NCI-H1092 (cell line): ENCODE results near the gene CYP4B1.

Source experiments
- DNase-seq: peaks from one replicate; lab custom pipeline; 2025; lab: John Stamatoyannopoulos, UW

The CYP4B1 gene

DNA sequence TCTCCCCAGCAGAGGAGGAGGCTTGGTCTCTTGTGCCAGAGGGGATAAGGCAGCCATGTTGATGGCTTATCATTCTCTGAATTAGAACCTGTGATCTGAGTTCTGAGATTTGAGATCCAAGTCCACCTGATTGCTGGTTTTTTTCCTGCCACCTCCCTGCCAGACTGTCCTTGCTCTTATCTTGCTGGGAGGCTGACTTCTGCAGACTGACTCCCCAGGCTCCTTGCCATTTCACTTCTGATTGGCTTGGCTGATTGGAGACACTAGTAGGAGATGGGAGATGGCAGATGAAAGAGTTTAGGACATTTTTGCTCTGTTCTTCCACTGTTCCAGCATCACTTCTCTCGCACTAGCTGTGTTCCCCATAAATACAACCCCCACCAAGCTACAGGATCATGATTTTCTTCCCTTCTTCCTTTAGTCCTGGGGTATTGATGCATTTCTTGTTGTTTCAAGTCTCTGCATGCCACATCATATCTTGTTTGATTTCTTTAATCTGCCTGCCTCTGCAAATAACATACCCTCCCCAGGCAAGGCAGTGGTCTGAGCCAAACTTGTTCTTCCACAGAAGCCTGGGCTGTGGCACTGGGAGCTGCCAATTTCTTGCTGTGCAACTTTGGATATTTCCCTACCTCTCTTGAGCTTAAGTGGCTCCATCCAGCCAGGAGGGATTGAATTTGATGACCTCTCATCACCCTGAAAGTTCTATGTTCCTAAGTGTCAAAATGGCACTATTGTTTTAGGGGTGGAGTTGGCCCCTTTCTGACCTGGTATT, 963 bp upstream of the CYP4B1 start:
- no peak for DNase-seq

DNA sequence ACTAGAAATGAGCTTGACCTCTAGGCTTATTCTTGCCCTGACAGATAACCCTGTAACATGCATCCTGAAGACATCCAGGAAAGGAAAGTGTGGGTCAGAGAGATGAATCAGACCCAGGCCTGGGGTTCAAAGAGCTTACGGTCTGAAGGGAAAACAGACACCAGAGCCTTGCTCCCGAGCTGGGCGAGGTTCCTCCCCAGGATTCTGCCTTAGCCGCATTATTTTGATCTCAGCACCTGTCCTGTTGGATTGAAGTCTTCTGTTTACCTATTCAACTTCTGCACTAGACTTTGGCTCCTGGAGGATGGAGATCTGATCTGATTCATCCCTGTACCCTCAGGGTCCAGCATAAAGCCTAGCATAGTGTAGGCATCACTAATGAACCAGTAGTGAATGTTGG, 1.9 kb downstream of the CYP4B1 start:
- no peak for DNase-seq

DNA sequence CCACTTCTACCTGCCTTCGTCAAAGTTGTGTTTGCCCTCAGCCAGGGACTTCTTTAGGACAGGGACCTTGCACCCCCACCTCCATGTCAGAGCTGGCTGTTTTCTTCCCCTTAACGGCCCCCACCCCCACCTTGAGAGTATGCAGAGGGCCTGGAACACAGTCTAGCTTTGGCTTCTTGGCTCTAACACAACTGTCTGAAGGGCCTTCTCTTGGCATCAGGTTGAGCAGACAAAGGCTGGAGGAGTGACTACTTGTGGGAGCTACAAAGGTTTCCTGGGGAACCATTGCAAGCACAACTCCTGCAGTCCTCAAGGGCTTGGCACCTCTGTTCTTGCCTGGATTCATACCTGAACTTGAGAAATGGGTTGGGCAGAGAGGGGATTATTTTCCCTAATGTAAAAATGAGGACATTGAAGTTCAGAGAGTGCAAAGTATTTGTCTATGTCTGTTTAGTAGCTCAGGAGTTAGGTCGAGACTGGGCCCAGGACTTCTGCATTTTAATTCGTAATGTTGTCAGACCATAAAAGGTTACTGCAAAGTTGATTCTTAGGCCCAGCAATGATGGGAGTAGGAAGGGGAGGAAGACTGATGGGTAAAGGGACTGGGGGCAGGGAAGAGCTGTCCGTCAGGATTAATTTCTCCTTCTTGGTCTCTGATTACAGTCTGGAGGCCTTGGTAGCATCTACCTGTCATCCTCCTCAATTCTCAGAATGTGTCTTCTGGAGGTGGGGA, 2.6 kb downstream of the CYP4B1 start:
- DNase-seq, result no peak

DNA sequence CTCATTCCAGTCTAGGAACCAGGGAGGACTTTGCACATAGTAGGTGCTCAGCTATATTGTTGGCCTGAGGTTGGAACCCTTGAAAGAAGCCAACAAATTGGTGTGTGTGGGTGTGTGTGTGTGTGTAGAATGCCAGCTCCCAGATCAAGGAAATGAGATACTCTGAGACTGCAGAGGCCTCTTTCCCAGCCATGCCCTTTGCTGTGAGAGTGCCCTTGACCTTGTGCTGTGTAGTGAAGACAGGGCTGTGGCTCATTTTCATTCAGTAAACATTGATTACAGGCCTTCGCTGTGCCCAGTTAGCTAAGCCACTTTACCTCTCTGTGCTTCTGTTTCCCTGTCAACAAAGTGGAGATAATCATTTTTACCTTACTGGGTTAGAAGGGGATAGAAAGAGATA, 3.2 kb downstream of the CYP4B1 start:
- no peak for DNase-seq

DNA sequence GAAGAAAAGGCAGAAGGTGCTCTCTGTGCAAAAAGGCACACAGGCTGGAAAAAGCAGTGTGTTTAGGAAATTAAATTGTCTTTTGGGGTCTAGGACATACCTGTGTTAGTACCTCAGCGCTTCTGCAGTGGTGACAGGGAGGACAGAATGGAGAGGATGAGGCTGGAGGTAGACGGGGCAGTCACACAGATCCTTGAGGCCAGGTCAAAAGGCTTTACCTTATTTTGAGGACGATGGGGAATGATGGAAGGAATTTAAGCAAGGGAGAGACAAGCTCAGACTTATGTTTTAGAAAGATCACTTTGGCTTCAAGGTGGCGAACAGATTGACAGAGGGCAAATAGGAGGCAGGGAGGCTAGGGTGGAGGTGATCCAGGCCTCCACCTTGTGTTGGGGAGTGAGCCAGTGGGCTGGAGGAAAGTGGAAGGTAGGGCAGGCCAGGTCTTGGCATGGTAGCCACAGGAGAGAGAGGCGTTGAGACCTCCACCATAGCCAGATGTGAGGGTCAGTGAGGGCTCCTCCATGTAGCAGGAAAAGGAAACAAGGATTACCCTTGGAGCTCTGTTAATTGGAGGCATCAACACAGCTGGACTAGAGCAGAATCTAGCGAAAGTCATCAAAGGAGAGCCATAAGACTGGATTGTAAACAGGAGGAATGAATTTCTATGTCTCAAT, 4.2 kb downstream of the CYP4B1 start:
- no peak for DNase-seq

DNA sequence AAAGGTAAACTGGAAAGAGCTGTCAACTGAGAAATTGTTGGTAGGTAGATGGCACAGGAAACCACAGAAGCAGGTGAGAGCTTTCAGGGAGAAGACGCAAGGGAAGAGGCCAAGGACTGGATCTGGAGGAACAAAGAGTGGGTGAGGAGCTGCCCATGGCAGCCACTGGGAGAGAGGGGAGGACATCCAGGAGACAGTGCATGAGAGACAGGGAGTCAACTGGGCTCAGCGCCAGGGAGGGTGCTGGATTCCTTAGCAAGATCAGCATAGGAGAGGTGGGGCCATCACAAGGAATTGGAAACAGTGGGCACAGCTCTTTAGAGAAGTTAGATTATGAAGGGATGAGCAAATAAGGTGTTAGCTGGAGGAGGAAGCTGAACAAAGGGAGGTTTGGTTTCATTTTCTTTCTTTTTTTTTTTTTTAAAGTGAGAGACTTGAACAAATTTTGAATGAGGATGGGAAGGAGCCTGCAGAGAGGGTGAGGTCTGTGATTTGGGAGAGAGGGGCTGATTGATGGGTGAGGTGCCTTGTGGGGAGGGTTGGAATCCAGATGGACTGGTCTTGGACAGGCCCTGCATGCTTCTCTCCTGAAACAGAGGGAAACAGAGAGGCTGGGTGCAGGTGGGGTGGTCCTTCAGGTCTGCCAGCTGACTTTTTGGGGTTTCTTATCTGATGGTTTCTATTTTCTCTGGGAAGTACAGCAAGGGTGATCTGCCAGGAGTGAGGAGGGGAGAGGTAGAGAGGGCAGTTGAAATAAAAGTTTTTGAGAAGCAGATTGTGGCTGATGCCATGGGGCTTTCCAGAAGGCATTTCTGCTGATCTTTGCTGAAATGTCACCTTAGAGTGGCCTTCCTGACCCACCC, 5.4 kb downstream of the CYP4B1 start:
- no peak for DNase-seq

DNA sequence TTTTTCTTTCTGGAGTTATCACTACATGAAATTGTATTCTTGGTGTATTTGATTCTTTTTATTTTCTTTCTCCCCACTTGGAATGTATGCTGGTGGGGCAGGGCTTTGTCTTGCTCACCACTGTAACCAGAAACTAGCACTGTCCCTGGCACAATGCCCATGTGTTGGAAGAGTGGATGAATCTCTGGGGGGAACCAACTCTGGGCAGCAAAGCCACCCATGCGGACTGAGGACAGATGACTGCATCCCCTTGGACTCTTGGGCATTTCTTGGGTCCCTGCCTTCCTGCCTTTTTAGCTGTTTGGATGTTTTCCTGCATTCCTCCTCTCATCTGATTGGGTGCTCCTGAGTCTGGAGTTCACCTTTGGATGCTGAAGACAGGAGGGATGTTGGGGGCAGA, 6.1 kb downstream of the CYP4B1 start:
- DNase-seq, result no peak

DNA sequence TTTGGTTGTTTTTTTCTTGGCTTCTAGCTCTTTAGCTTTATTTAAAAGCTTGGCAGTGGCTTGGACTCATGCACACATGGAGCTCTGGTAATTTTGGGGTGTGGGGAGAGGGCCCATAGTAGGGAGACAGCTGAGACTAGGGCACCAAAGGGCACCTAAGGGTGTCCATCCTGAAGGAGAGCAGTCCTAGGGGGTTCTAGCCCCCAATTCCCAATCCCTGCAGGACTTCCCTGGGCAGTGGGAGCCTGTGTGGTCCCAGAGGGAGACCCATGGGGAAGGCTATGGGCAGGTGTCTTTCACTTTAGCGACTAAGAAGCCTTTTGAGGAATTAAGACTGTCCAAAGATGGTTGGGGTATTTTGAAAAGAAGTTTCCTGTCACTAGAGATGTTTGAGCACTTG, 6.9 kb downstream of the CYP4B1 start:
- no peak for DNase-seq

DNA sequence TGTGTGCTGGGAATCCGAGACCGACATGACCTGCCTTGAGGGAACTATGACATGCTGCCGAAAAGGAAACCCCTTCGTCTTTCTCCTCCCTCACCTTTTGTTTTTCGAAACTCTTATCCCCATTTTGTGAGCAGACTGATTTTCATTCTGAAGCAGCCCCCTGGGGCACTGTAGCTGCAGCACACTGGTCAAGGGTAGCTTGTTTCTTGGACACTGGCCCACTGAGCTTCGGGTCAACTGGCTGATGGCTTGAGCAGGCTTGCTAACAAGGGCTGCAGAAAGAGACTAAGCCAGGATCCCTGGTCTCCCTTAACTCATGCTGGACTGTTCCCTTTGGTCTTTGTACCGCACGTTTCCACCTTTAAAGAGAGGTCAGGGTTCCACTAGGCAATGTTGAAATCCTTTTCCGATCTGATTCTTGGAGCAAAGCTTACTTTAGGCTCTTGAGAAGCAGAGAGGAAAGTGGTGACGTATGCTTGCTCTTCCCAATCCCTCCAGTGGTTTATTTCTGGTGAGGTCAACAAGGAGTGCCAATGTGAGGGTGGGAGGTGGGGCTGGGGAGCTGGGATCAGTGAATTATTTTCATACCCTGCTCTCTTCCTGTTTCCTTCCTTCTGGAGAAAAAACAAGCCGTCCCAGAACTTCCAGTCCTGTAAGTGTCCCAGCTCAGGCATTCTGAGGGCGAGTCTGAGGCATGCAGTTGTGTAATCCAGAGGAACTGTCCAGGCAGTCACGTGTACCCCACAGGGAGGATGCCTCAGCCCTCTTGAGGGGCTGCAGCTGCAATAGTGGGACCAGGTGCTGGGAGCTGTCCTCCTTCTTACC, 7.6 kb downstream of the CYP4B1 start:
- no peak for DNase-seq

DNA sequence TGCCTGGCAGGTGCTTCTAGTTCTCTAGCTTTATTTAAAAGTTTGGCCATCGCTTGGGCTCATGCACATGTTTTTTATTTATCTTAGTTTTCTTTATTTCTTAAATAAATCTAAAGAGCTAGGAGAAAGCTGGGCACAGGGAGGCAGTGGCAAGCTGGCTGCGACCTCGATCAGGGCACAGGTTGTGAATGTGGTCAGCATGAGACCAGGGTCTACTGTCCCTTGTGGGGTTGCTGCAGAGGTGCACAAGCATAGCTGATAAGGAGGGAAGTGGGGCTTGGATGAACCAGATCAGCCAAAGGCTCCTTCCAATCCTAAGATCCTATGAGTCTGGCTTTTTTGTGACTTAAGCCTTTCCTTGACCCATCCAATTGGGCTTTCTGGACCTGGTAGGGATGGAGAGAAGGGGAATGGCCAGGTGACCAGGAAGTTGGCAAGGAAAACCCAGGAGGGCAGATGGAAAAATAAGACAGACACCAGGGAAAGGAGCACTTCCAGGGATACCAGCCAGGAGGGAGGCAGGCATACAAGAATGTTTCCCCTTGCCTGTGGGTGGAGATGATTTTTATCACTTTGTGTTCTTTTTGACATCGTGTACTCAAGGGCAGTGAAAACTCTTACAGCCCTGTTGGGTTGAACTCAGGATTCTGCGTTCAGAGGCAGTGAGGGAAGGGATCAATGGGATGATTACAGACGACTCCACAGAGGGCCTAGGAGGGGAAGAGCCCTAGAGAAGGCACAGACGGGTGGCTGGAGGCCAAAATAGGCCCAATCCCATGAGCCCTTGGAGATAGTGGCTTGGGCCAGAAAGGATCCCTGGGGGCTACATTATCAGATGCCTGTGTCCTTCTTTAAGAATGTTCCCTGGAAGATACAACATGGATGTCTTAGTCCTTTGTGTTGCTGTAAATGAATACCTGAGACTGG, 8.5 kb downstream of the CYP4B1 start:
- no peak for DNase-seq

DNA sequence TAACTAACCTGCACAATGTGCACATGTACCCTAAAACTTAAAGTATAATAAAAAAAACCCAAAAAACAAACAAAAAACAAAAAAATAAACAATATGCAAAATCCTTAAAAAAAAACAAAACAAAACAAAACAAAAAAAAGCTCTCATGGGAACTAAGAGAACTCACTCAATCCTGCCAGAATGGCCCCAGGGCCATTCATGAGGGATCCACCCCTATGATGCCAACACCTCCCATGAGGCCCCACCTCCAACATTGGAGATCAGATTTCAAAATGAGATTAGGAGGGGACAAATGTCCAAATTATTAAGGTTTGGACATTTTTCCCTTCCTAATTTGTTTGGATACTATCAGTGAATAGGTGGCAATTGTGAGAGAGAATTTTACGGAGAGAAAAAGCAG, 10.2 kb downstream of the CYP4B1 start:
- DNase-seq, result no peak

DNA sequence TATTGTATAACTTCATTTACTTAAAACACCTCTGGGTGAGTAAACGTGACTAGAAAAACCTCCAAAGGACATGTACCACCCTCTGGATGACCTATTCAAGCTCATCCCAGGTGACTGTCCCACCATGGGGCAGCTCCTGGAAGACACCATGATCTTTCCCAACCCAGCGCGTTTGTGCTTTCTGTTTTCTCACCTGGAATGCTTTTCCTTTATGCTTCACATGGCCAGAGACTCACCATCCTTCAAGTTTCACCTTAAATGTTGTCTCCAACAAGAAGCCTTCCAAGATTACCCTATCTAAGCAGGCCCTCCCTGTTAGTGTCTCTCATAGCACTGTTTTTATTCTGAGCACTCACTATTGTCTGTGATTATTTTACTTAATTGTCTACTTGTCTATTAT, 11.1 kb downstream of the CYP4B1 start:
- DNase-seq, result no peak

DNA sequence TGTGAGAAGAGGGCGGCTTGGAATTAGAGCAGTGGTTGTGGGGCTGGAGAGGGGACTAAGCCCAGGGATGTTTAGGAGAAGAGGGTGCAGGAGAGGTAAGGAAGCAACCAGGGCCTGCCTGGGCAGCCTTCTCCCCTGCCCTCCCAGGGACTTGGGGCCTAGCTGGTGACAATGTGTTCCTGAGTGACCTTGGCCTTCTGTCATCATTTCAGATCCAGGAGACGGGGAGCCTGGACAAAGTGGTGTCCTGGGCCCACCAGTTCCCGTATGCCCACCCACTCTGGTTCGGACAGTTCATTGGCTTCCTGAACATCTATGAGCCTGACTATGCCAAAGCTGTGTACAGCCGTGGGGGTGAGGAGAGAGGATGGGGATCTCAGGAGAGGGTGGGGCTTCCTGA, 11.8 kb downstream of the CYP4B1 start:
- no peak for DNase-seq

DNA sequence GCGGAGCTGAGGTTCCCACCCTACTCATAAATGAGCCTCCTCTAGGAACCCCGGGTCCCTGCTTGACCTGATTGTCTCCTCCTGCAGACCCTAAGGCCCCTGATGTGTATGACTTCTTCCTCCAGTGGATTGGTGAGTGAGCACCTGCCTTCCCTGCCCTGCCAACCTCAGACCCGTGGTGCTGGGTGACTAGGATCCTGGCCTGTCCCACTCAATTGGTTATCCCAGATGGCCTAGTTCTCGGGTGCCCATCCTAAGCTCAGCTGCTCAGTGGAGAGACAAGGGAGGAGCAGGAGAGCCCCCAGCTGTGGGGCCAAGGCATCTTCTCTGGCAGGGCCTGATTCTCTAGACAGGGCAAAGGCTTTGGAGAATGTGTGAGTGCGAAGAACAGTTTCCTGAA, 12.2 kb downstream of the CYP4B1 start:
- DNase-seq, result no peak

DNA sequence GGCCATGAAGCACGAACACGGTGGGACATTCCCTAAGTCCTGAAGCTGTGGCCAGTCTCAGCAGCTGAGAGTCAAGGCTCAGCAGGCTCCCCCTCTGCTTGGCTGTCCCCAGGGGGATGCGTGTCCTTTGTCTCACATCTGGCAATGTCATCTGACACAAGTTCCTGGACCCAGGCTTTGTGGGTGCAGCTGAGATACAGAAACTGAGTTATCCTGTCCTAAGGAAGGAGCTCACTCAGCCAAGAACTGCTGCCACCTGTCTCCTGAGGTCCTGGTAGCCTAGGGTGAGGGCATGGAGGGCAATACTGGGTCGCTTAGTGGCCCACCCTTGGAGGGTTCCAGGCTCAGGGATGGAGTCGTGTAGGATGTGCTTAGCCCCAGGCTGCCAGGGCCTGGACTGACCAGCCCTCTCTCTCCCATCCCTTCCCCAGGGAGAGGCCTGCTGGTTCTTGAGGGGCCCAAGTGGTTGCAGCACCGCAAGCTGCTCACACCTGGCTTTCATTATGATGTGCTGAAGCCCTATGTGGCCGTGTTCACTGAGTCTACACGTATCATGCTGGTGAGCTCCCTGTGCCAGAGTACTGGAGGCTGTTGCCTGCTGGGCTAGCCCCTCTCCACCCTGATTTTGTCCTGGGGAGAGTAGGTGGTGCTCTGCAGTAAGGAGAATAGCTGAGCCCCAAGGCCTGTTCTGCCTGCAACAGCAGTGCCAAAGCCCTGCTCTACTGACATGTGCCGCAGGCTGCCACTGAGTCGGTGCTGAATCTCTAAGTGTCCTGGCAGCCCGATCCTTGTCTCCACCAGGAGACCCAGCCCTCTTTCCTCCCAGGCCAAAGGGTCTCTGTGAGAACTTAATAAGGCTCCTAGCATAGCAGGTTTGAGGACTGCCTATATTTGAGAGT, 13.5 kb downstream of the CYP4B1 start:
- no peak for DNase-seq

DNA sequence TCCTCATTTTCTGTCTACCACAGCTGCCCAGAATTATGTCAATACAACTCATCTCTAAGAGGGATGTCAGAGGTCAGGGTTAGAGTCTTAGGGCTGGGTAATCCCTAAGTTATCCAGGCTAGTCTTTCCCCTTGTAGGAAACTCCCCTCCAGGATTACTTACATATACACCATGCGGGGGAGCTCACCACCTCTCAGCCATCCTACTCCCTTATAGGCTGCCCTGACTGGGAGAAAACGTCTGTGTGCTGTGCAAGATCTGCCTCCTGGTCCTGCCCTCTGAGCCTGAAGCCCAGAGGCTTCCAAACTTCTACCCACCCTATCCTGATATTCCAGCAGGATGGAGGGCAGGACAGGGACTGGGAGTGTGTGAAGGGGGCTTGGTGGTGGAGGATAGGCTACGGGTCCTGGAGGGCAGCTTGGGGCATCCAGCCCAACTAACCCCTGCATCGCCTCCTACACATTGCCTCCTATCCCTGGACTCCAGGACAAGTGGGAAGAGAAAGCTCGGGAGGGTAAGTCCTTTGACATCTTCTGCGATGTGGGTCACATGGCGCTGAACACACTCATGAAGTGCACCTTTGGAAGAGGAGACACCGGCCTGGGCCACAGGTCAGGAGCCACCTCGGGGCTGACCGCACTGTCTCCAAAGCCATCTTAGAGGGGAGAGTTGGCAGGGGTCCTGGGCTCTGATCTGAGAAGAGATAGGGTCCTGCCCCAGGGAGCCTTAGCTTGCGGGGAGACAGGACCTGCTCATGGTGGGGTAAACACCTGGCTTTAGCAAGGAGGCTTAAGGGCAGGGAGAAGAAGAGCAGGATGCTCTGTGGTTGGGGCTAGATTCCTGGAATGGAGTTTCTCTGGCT, 14.4 kb downstream of the CYP4B1 start:
- no peak for DNase-seq

DNA sequence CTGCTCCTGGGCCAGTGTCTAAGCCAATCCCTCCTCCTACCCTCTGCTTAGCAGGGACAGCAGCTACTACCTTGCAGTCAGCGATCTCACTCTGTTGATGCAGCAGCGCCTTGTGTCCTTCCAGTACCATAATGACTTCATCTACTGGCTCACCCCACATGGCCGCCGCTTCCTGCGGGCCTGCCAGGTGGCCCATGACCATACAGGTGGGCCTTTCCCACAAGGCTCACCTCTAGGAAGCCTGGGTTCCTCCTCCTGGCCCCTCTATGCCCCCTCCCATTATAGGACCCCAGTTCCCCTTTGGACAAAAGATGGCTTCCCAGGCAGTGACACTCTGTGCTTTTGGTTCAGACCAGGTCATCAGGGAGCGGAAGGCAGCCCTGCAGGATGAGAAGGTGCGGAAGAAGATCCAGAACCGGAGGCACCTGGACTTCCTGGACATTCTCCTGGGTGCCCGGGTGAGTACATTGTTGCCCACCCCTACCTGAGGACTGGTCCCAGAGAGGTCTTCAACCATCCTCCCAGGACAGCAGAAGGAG, 15.1 kb downstream of the CYP4B1 start:
- no peak for DNase-seq

DNA sequence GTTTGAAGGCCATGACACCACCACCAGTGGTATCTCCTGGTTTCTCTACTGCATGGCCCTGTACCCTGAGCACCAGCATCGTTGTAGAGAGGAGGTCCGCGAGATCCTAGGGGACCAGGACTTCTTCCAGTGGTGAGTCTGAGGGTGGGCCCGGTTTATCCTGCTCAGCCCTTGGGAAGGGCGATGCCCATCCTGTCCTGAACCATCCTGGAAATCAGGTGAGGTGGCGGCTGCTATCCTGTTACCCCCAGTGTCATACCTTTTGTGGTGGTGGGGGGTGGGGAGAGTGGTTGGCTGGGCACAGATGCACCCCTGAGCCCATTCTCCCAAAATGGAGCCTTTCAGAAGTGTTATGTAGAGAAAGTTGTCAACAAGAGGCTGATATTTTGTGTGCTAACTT, 16.3 kb downstream of the CYP4B1 start:
- no peak for DNase-seq
